NCI-H187 (cell line): Measurements from ENCODE around the gene TATDN3.
A peak's percentile ranks its signal among the peaks of the same experiment; 100 is the strongest.
"Not testable (repeated sequence)": the region's sequence is repeated elsewhere in the genome, so short reads cannot be mapped to it uniquely, and the experiment has no call there.

Experiments
- DNase-seq, 2 experiments: peaks; one replicate each; lab custom pipeline; 2025; lab: John Stamatoyannopoulos, UW

Gene TATDN3

DNA sequence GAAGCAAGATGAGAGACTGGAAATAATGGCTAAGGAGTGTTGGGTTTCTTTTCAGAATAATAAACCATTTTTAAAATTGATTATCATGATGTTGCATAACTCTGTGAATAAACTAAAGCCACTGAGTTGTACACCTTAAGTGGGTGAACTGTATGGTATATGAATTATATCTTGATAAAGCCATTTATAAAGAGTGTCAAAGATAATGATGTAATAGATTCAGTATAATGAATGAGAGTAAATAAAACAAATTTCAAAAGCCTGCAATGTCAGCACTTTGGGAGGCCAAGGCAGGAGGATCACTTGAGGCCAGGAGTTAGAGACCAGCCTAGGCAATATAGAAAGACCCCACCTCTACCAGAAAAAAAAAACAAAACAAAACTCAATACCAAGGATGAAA is 16.5 kb upstream of the TATDN3 start:
- DNase-seq = no peak

GRCh38 chr1:212777151-212777550 is 14.5 kb upstream of the TATDN3 start:
- no peak for DNase-seq

DNA sequence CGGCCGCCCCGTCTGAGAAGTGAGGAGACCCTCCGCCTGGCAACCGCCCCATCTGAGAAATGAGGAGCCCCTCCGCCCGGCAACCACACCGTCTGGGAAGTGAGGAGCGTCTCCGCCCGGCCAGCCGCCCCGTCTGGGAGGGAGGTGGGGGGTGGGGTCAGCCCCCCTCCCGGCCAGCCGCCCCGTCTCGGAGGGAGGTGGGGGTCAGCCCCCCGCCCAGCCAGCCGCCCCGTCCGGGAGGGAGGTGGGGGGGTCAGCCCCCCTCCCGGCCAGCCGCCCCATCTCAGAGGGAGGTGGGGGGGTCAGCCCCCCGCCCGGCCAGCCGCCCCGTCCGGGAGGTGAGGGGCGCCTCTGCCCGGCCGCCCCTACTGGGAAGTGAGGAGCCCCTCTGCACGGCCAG is 12.6 kb upstream of the TATDN3 start:
- not testable (repeated sequence) for DNase-seq

- no peak for DNase-seq
Observed at GRCh38 chr1:212780759-212781158, 10.9 kb upstream of the TATDN3 start.

DNA sequence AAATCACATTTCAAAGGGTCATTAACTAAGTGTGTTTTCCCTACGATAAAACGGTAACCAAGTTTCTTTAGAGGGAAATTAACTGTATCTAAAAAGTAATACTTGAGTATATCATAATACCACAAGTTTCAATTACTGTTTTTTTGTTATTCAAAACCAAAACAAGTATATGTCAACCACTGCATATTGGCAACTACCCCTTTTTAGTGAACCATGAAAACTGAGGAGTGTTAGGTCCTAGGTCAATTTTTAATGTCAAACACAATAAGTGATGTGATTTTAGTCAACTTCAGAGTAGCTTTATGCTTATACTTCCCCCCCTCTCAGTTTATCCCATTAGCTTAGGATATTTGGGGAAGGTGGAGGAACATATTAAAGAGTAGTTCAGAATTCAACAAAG is 10.5 kb upstream of the TATDN3 start:
- no peak for DNase-seq

DNA sequence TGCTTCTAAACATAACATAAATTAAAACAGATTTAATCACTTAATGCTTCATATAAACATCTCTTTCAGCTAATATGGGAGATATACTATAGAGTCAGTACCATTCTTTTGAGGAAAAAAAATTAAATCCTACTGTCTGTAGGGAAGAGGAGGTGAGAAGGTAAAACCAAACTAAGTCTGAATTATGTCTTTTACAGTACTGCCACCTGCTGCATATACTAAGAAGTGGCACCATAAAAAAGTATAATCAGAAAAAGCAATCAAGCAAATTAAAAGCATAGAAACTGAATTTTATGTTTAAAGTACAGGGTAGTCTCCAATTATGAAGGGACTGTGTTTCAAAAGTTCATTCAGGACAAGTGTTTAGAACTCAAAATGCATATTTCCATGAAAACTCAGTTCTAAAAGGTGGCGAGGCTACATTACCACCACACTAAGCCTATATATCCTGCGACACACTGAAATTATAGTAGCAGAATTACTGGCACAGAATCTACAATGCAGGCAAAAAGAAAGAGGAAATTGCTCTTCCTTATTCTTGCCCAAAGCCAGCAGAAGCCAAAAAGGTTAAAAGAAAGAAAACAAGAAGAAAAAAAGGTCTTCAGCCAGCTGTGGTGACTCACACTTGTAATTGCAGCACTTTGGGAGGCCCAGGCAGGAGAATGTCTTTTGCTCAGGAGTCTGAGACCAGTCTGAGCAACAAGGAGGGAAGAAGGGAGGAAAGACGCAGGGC is 9.1 kb upstream of the TATDN3 start:
- DNase-seq = no peak

- DNase-seq = no peak
Observed at GRCh38 chr1:212783976-212784375, 7.7 kb upstream of the TATDN3 start.

GRCh38 chr1:212785871-212786270 is 5.8 kb upstream of the TATDN3 start:
- DNase-seq = no peak

DNA sequence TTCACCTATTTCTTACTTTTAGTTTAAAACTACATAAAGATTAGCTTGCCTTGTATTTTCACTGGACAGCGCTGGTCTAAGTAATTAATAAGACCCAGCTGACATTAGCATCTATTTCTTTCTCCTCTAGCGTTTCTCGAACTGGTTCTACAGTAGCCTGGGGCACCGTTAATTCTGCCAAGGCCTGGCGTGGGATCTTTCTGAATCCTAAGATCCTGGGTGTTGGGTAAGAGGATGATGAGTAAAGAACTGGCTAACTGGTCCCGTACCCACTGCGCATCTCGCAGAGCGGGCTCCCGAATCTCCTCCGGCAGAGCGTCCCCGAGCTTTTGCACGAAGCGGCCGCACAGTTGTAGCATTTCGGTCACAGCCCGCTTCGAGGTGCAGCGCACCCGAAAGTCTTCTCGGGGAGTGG is 426 bp upstream of the TATDN3 start:
- DNase-seq = peak in 1 of 2 experiments; percentile 34

GRCh38 chr1:212792396-212792908 is 758 bp downstream of the TATDN3 start:
- no peak for DNase-seq

GRCh38 chr1:212794561-212795014 is 2.9 kb downstream of the TATDN3 start:
- DNase-seq = no peak

- no peak for DNase-seq
Observed at GRCh38 chr1:212797681-212798080, 6.0 kb downstream of the TATDN3 start.

- DNase-seq = no peak
Observed at GRCh38 chr1:212805767-212806166, 14.1 kb downstream of the TATDN3 start.

- DNase-seq = no peak
Observed at GRCh38 chr1:212814537-212815334, 23.0 kb downstream of the TATDN3 start.

GRCh38 chr1:212816567-212817278 is 25.0 kb downstream of the TATDN3 start:
- no peak for DNase-seq

GRCh38 chr1:212819726-212820125 is 28.0 kb downstream of the TATDN3 start:
- DNase-seq = no peak

- no peak for DNase-seq
Observed at GRCh38 chr1:212820969-212821368, 29.3 kb downstream of the TATDN3 start.

- DNase-seq = no peak
Observed at GRCh38 chr1:212822956-212823355, 31.3 kb downstream of the TATDN3 start.

- DNase-seq = no peak
Observed at GRCh38 chr1:212824201-212824600, 32.5 kb downstream of the TATDN3 start.

DNA sequence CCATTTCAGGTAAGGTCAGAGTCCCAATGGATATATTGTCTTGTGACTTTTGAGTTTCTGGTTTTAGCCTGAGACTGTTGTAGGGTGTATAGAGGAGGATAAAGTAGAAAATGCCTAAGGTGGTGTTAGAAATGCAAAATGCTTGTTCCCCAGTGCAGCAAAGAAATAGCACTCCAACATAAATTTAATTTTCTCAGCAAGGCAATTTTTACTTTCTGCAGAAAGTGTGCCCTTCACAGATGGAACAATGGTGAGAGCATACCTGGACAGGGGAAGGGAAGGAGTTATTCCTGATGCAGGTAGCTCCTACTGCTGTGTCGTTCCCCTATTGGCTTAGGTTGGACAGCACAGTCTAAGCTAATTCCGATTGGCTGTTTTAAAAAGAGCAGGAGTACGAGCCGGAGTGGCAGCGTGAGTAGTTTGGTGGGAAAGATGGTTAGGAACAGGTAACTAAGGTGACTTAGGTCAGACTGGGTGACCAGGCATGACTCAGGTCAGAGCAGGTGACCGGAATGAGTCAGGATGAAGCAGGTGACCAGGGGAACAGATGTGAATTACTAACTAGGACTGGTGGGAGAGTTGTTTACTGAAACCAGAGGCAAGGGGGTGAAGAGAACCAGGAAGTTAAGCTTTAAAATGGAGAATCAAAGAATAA is 34.2 kb downstream of the TATDN3 start:
- DNase-seq = no peak

GRCh38 chr1:212827171-212827776 is 35.6 kb downstream of the TATDN3 start:
- no peak for DNase-seq
